ENCODE measurements around the gene PLLP. TPM values are rescaled to one million over a fixed set of nuclear protein-coding genes. Genes with fewer than 3 reads are reported as not detected.

Gene PLLP
- total and polyA plus RNA-seq, 9 of the 15 experiments (the other 6 are each of a cell fraction or from before 2014, with no cell fraction given): 0.09 to 0.96 (median 0.27) TPM

DNA sequence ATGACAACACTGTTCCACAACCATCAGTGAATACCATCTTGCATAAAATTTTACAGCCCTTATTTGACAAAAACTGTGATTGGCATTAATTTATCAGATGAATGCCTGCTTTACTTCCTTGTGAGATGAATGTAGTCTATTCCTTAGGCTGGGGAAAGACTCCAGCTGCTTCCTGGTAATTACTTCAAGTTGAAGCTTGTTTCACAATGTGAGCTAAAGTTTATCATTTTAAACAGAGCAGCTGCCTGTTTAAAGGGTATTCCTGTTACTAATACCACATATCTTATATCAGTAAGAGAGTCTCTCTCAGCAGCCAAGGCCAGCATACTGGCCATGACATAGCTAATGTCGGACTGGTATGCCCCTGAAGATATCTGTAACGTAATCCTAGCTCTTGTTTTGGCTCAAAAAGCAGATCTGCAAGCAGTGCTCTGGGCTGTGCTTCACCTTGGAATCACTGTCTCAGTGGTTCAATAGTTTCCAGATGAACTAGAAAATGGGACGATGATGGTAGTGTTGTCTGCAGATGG lies 52.6 kb downstream of the PLLP start:
- no peak for TF ChIP-seq RFX7 (CRISPR knock-in tag; IDR thresholded peaks at IDR 0.05)
- TF ChIP-seq NUFIP1 (IDR thresholded peaks at IDR 0.05; ENCODE audit: partially characterized antibody): no peak
- no peak for TF ChIP-seq ZNF75A (CRISPR knock-in tag; IDR thresholded peaks at IDR 0.05)
- no peak for TF ChIP-seq ZNF184 (CRISPR knock-in tag; IDR thresholded peaks at IDR 0.05)
- no peak for TF ChIP-seq PRMT5 (CRISPR knock-in tag; IDR thresholded peaks at IDR 0.05)
- no peak for TF ChIP-seq ZNF146 (CRISPR knock-in tag; IDR thresholded peaks at IDR 0.05; ENCODE audit: unreplicated experiment)
- FAIRE-seq (no peak), DNase-seq (ENCODE audit: extremely low read depth in 1 of 4, low spot score in 3 of 4) (no peak), ATAC-seq (no peak)
- CTCF ChIA-PET (ENCODE audit: low intra/inter-chr PET ratio): no interaction called here
- Histone ChIP-seq H3K79me2 (ENCODE audit: control insufficient read depth, insufficient read depth, low read length) (no peaks in the 10 kb centered on the region), H3K9me1 (ENCODE audit: control insufficient read depth, insufficient read depth, low read length) (no peaks in the 10 kb centered on the region), H3K36me3 (ENCODE audit: control insufficient read depth, insufficient read depth, low read length) (peaks cover 87% of the 10 kb centered on the region), H3K27me3 (ENCODE audit: control insufficient read depth in 2 of 2, insufficient read depth in 2 of 2, low read length in 2 of 2) (no peaks in the 10 kb centered on the region), H2AFZ (ENCODE audit: low read depth, low read length) (no peak overlapping the region), H3K9me3 (replicated peaks; ENCODE audit: control insufficient read depth, insufficient read depth, low read depth, low read length) (no peaks in the 10 kb centered on the region), H3K27ac (ENCODE audit: extremely low read depth, low read depth, low read length) (no peak overlapping the region), H3K4me2 (ENCODE audit: insufficient read depth, low read length) (no peak overlapping the region), H3K9ac (ENCODE audit: insufficient read depth in 1 of 2, low read depth in 2 of 2, low read length in 2 of 2) (no peak overlapping the region), H3K4me1 (replicated peaks in 1 of 2; ENCODE audit: control insufficient read depth in 2 of 2, insufficient read depth in 2 of 2, low read length in 2 of 2) (peaks cover 0 to 9% of the 10 kb centered on the region in 2 experiments; a peak in 2 of 5 replicates), H3K4me3 (no peak overlapping the region), H4K20me1 (replicated peaks; ENCODE audit: control insufficient read depth, insufficient read depth, low read length) (no peaks in the 10 kb centered on the region)
- no TSS peak for BruUV-seq (replicated peaks)
- intact Hi-C loops (cut with micrococcal nuclease) (no loop called here), in situ Hi-C loops (cut with MboI) (no loop called here)
- POLR2A ChIA-PET: interaction anchor here (1.0 kb wide), 1 partner anchor 10 kb away, joined by 3 read pairs; no protein-coding TSS in a partner anchor
- 87% methylated on average over 3 of the region's 3 CpGs for WGBS (ENCODE audit: insufficient coverage, low coverage, missing lambda C conversion rate)

DNA sequence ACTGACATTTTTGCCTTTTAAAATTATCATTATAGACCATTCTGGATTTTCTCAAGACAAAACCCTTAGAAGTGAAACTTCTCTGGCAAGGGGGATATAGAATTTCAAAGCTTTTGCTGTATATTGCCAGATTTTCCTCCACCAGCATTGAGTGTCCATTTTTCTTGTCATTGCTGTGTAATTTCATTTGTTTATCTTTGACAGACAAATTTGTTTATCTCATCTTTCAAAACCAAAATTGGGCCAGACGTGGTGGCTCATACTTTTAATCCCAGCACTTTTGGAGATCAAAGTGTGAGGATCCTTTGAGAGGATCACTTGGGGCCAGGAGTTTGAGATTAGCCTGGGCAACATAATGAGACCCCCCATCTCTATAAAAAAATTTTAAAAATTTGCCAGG lies 55.4 kb downstream of the PLLP start:
- FAIRE-seq (no peak), DNase-seq (ENCODE audit: extremely low read depth in 1 of 4, low spot score in 3 of 4) (no peak), ATAC-seq (no peak)
- no peak overlapping the region for H3K4me3 ChIP-seq
- no TSS peak for BruUV-seq (replicated peaks)
- intact Hi-C loops (cut with micrococcal nuclease) (no loop called here), in situ Hi-C loops (cut with MboI) (no loop called here)
- H3K4me2 ChIP-seq (ENCODE audit: insufficient read depth, low read length): no peak overlapping the region
- no peak overlapping the region for H3K27ac ChIP-seq (ENCODE audit: extremely low read depth, low read depth, low read length)
- POLR2A ChIA-PET: no interaction called here
- no peaks in the 10 kb centered on the region for H3K79me2 ChIP-seq (ENCODE audit: control insufficient read depth, insufficient read depth, low read length)
- no peak overlapping the region for H2AFZ ChIP-seq (ENCODE audit: low read depth, low read length)
- peaks cover 88% of the 10 kb centered on the region for H3K36me3 ChIP-seq (ENCODE audit: control insufficient read depth, insufficient read depth, low read length)
- WGBS (ENCODE audit: insufficient coverage, low coverage, missing lambda C conversion rate): 40% methylated on average over 1 of the region's 1 CpG
- H4K20me1 ChIP-seq (replicated peaks; ENCODE audit: control insufficient read depth, insufficient read depth, low read length): no peaks in the 10 kb centered on the region
- CTCF ChIA-PET (ENCODE audit: low intra/inter-chr PET ratio): no interaction called here
- no peaks in the 10 kb centered on the region for H3K27me3 ChIP-seq (ENCODE audit: control insufficient read depth in 2 of 2, insufficient read depth in 2 of 2, low read length in 2 of 2)
- H3K9me1 ChIP-seq (ENCODE audit: control insufficient read depth, insufficient read depth, low read length): no peaks in the 10 kb centered on the region
- no peaks in the 10 kb centered on the region for H3K4me1 ChIP-seq (replicated peaks in 1 of 2; ENCODE audit: control insufficient read depth in 2 of 2, insufficient read depth in 2 of 2, low read length in 2 of 2)
- no peaks in the 10 kb centered on the region for H3K9me3 ChIP-seq (replicated peaks; ENCODE audit: control insufficient read depth, insufficient read depth, low read depth, low read length)
- no peak overlapping the region for H3K9ac ChIP-seq (ENCODE audit: insufficient read depth in 1 of 2, low read depth in 2 of 2, low read length in 2 of 2)
- TF ChIP-seq KAT2B (IDR thresholded peaks at IDR 0.05; ENCODE audit: low read depth, low read length) (no peak), BMI1 (IDR thresholded peaks at IDR 0.05; ENCODE audit: low read length) (no peak), RAD51 (IDR thresholded peaks at IDR 0.05; ENCODE audit: borderline replicate concordance, low read depth) (no peak), ELF1 (tag; IDR thresholded peaks at IDR 0.05) (no peak), DNMT1 (IDR thresholded peaks at IDR 0.05) (no peak), ZNF197 (CRISPR knock-in tag; IDR thresholded peaks at IDR 0.05; ENCODE audit: low read depth) (no peak), HDAC1 (IDR thresholded peaks at IDR 0.05) (no peak), NCOR1 (IDR thresholded peaks at IDR 0.05) (no peak), MYNN (IDR thresholded peaks at IDR 0.05) (no peak), MYNN (CRISPR knock-in tag; IDR thresholded peaks at IDR 0.05) (no peak), KDM2B (CRISPR knock-in tag; IDR thresholded peaks at IDR 0.05) (no peak), PURB (CRISPR knock-in tag; IDR thresholded peaks at IDR 0.05; ENCODE audit: low read depth) (no peak), HNRNPLL (IDR thresholded peaks at IDR 0.05; ENCODE audit: low read depth, low read length, poor library complexity, severe bottlenecking) (no peak), RHOXF2B (CRISPR knock-in tag; conservative IDR thresholded peaks at IDR 0.05) (no peak), MTA2 (IDR thresholded peaks at IDR 0.05; ENCODE audit: low read depth) (no peak)
- TF ChIP-seq, protein P1, sequence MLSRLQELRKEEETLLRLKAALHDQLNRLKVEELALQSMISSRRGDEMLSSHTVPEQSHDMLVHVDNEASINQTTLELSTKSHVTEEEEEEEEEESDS (CRISPR knock-in tag; IDR thresholded peaks at IDR 0.05): no peak

Measured in K562 (cell line).